HCT116 (cell line): ENCODE data around the gene GP9. TPM values are rescaled to one million over a fixed set of nuclear protein-coding genes. Genes with fewer than 3 reads are reported as not detected.

Source experiments
- ATAC-seq: fragments of 200-7000 bp; cut with Tn5 transposase; 2 replicates; pipeline ENCODE4 v1.9.1; 2020; ENCODE audit warnings: mild to moderate bottlenecking, moderate library complexity
- BruUV-seq: library from RNA; stranded (reverse); fragments of 400-500 nt; replicated peaks from 2 replicates; lab custom pipeline; 2021; lab: Mats Ljungman, UMichigan
- CTCF ChIA-PET: fragments of 300-600 bp; sonication (Branson Sonifier 250); formaldehyde crosslinking; loops from one replicate; lab custom pipeline; 2021; ENCODE audit warnings: antibody characterized with exemption; lab: Charles Lee
- POLR2A ChIA-PET: fragments of 300-600, 350-600 bp; sonication (Branson Sonifier 250); formaldehyde crosslinking; loops from one replicate; lab custom pipeline; 2021; ENCODE audit warnings: antibody characterized with exemption; lab: Charles Lee
- RAD21 ChIA-PET, 2 experiments: fragments of 300-600 bp; sonication (Branson Sonifier 250); formaldehyde crosslinking; loops; one replicate each; lab custom pipeline; 2023; ENCODE audit warnings: low total read pairs in 2 of 2; ENCODE audit not compliant: uncharacterized antibody in 2 of 2, unreplicated experiment in 2 of 2, low non-redundant PET in 1 of 2; lab: Charles Lee
- DNase-seq: peaks from one replicate; pipeline ENCODE4 v3.0.0-alpha.2; 2010; ENCODE audit warnings: low read depth, low spot score
- H2AFZ ChIP-seq: fragments of 200-600 bp; shearing (Covaris generic), sonication (generic); 2 replicates; pipeline ENCODE4 v1.6.1; 2017; ENCODE audit warnings: low read depth, mixed run types, mixed read lengths, antibody characterized with exemption, low read length; ENCODE audit not compliant: poor library complexity, severe bottlenecking
- H3K27ac ChIP-seq: 2 replicates; pipeline ENCODE4 v1.5.1; 2012; ENCODE audit warnings: low read depth, low read length
- H3K27me3 ChIP-seq: fragments of 200-600 bp; sonication (generic); 2 replicates; pipeline ENCODE4 v1.6.1; 2016; ENCODE audit warnings: mixed run types, low read length, mixed read lengths; ENCODE audit not compliant: insufficient read depth
- H3K36me3 ChIP-seq, 2 experiments: fragments of 200-500 bp in 1 of 2; fragments of 200-600 bp in 1 of 2; sonication (Bioruptor generic) in 1 of 2; sonication (generic) in 1 of 2; 2 replicates each; pipeline versions ENCODE4 v1.5.1 to v1.6.1; 2014 to 2016; ENCODE audit warnings: low read length in 2 of 2, inconsistent platforms in 1 of 2, mixed read lengths in 1 of 2, mixed run types in 1 of 2; ENCODE audit not compliant: insufficient read depth in 2 of 2, control insufficient read depth in 1 of 2
- H3K4me1 ChIP-seq, 2 experiments: fragments of 200-600 bp in 1 of 2; sonication (generic) in 1 of 2; 2 replicates each; pipeline versions ENCODE4 v1.5.1 to v1.6.1; 2012 to 2017; ENCODE audit warnings: low read length in 2 of 2, inconsistent platforms in 1 of 2, mild to moderate bottlenecking in 1 of 2, mixed read lengths in 1 of 2, mixed run types in 1 of 2, moderate library complexity in 1 of 2; ENCODE audit not compliant: insufficient read depth in 2 of 2, control insufficient read depth in 1 of 2
- H3K4me2 ChIP-seq: fragments of 200-600 bp; sonication (generic); 2 replicates; pipeline ENCODE4 v1.6.1; 2017; ENCODE audit warnings: mixed run types, low read length, mixed read lengths
- H3K4me3 ChIP-seq, 2 experiments: fragments of 200-600 bp in 1 of 2; sonication (generic) in 1 of 2; replicated peaks in 1 of 2; 2 replicates each; pipeline ENCODE4 v1.5.1; 2011 to 2016; ENCODE audit warnings: low read length in 2 of 2, control low read depth in 1 of 2, low read depth in 1 of 2, mild to moderate bottlenecking in 1 of 2, mixed read lengths in 1 of 2, mixed run types in 1 of 2
- H3K79me2 ChIP-seq: fragments of 200-600 bp; sonication (generic); 2 replicates; pipeline ENCODE4 v1.6.1; 2017; ENCODE audit warnings: mild to moderate bottlenecking, mixed run types, low read length, moderate library complexity, mixed read lengths; ENCODE audit not compliant: insufficient read depth
- H3K9ac ChIP-seq: fragments of 200-600 bp; sonication (generic); 2 replicates; pipeline ENCODE4 v1.6.1; 2016; ENCODE audit warnings: low read length, mixed read lengths
- H3K9me2 ChIP-seq: fragments of 200-600 bp; sonication (generic), shearing (Covaris generic); 2 replicates; pipeline ENCODE4 v1.6.1; 2017; ENCODE audit warnings: mixed run types, mild to moderate bottlenecking, moderate library complexity; ENCODE audit not compliant: insufficient read depth
- H3K9me3 ChIP-seq, 2 experiments: fragments of 200-500 bp in 1 of 2; fragments of 200-600 bp in 1 of 2; sonication (Bioruptor generic) in 1 of 2; sonication (generic) in 1 of 2; 2 replicates each; pipeline ENCODE4 v1.6.1; 2014 to 2017; ENCODE audit warnings: low read length in 2 of 2, mixed read lengths in 2 of 2, inconsistent platforms in 1 of 2, low read depth in 1 of 2, mild to moderate bottlenecking in 1 of 2, mixed run types in 1 of 2, moderate library complexity in 1 of 2; ENCODE audit not compliant: control insufficient read depth in 1 of 2, insufficient read depth in 1 of 2
- H4K20me1 ChIP-seq: fragments of 200-600 bp; sonication (generic), shearing (Covaris generic); 2 replicates; pipeline ENCODE4 v1.6.1; 2017; ENCODE audit warnings: mixed run types, mild to moderate bottlenecking, moderate library complexity; ENCODE audit not compliant: insufficient read depth
- ATF3 ChIP-seq: IDR thresholded peaks from 2 replicates; pipeline ENCODE4 v1.6.1; 2012
- CBX3 ChIP-seq: IDR thresholded peaks from 2 replicates; pipeline ENCODE4 v1.6.1; 2012; ENCODE audit warnings: low read depth
- EGR1 ChIP-seq: IDR thresholded peaks from 2 replicates; pipeline ENCODE4 v1.6.1; 2012; ENCODE audit warnings: low read depth
- ELF1 ChIP-seq: IDR thresholded peaks from 2 replicates; pipeline ENCODE4 v1.6.1; 2012; ENCODE audit warnings: low read depth, borderline replicate concordance
- FOSL1 ChIP-seq: IDR thresholded peaks from 2 replicates; pipeline ENCODE4 v1.6.1; 2012; ENCODE audit warnings: low read depth
- JUND ChIP-seq: IDR thresholded peaks from 2 replicates; pipeline ENCODE4 v1.6.1; 2012
- MAX ChIP-seq: IDR thresholded peaks from 2 replicates; pipeline ENCODE4 v1.6.1; 2012
- POLR2A ChIP-seq: IDR thresholded peaks from 2 replicates; pipeline ENCODE4 v1.7.0; 2011; ENCODE audit warnings: borderline replicate concordance; ENCODE audit not compliant: insufficient read depth, insufficient read length; ENCODE audit errors: extremely low read depth
- POLR2AphosphoS5 ChIP-seq: IDR thresholded peaks from 2 replicates; pipeline ENCODE4 v1.6.1; 2011; ENCODE audit warnings: mild to moderate bottlenecking, low read depth, low read length, moderate library complexity
- SP1 ChIP-seq: IDR thresholded peaks from 2 replicates; pipeline ENCODE4 v1.6.1; 2012; ENCODE audit warnings: low read depth
- ZBTB33 ChIP-seq: IDR thresholded peaks from 2 replicates; pipeline ENCODE4 v1.6.1; 2011; ENCODE audit warnings: mild to moderate bottlenecking, low read length, moderate library complexity; ENCODE audit not compliant: insufficient replicate concordance; ENCODE audit errors: extremely low read depth
- ZFX ChIP-seq: fragments of 450-650 bp; IDR thresholded peaks from 2 replicates; pipeline ENCODE4 v1.6.1; 2017
- ZNF274 ChIP-seq: fragments of 200-500 bp; sonication (Bioruptor generic); IDR thresholded peaks from 2 replicates; pipeline ENCODE4 v1.6.1; 2014; ENCODE audit warnings: mild to moderate bottlenecking, low read depth, low read length, inconsistent platforms
- intact Hi-C: fragments of 100-400 bp; cut with micrococcal nuclease; formaldehyde crosslinking; loops from 2 replicates; pipeline ENCODE4 v1.10.0; 2022
- total RNA-seq: library from RNA; stranded (reverse); gene quantifications from one replicate; pipeline ENCODE4 v1.2.1, GENCODE V29; 2021; ENCODE audit not compliant: unreplicated experiment

Gene GP9
- total RNA-seq, 1 experiment from 2014 or later, result not detected

GRCh38 chr3:129017484-129017899 is 43.1 kb upstream of the GP9 start:
- no peak for DNase-seq
- CTCF ChIA-PET, result interaction anchor here (1.1 to 2.8 kb wide), 4 partner anchors 9 to 144 kb away, joined by 3 to 27 read pairs (median 18); no protein-coding TSS in a partner anchor
- H4K20me1 ChIP-seq, result no peaks in the 10 kb centered on the region
- H3K9me2 ChIP-seq, result no peaks in the 10 kb centered on the region
- no peaks in the 10 kb centered on the region for H3K79me2 ChIP-seq
- intact Hi-C loops, result no loop called here
- RAD21 ChIA-PET, result interaction anchor here (1.1 to 1.7 kb wide), 2 partner anchors 14 to 89 kb away, joined by 4 to 5 read pairs; no protein-coding TSS in a partner anchor
- TF ChIP-seq POLR2A (no peak), FOSL1 (no peak), EGR1 (no peak), POLR2AphosphoS5 (no peak), SP1 (no peak), MAX (no peak), CBX3 (no peak), ATF3 (no peak), ZFX (no peak), ZBTB33 (no peak), ZNF274 (no peak), ELF1 (no peak), JUND (no peak)
- no peaks in the 10 kb centered on the region for H3K9me3 ChIP-seq
- BruUV-seq, result no TSS peak
- H3K4me3 ChIP-seq, result no peak overlapping the region
- no peaks in the 10 kb centered on the region for H3K27me3 ChIP-seq
- H3K9ac ChIP-seq, result no peak overlapping the region
- no peak overlapping the region for H3K27ac ChIP-seq
- H3K4me1 ChIP-seq, result peaks cover 22 to 28% of the 10 kb centered on the region in 2 experiments
- no peak overlapping the region for H3K4me2 ChIP-seq
- no peak for ATAC-seq
- POLR2A ChIA-PET, result no interaction called here
- no peaks in the 10 kb centered on the region for H3K36me3 ChIP-seq
- H2AFZ ChIP-seq, result no peak overlapping the region
